Mucosa of stomach (tissue), 1 donor: Measurements from ENCODE around the gene C1orf94.

ENCODE experiments used
- H3K27me3 ChIP-seq: one replicate; pipeline ENCODE4 v1.7.0; 2013; ENCODE audit warnings: mild to moderate bottlenecking, low read length; ENCODE audit not compliant: control insufficient read depth, insufficient read depth
- H3K36me3 ChIP-seq: one replicate; pipeline ENCODE4 v1.7.0; 2013; ENCODE audit warnings: low read length; ENCODE audit not compliant: control insufficient read depth, insufficient read depth
- H3K4me1 ChIP-seq: one replicate; pipeline ENCODE4 v1.7.0; 2013; ENCODE audit warnings: mild to moderate bottlenecking, low read length; ENCODE audit not compliant: control insufficient read depth, insufficient read depth
- H3K4me3 ChIP-seq: one replicate; pipeline ENCODE4 v1.7.0; 2013; ENCODE audit warnings: low read length
- H3K9ac ChIP-seq: one replicate; pipeline ENCODE4 v1.7.0; 2013; ENCODE audit warnings: mild to moderate bottlenecking, low read length, moderate library complexity
- H3K9me3 ChIP-seq: one replicate; pipeline ENCODE4 v1.7.0; 2013; ENCODE audit warnings: mild to moderate bottlenecking, low read length, moderate library complexity; ENCODE audit not compliant: control insufficient read depth
- donor health status: Pancreatic carcinoma.

Gene C1orf94

GRCh38 chr1:34213956-34214355 lies 37.2 kb downstream of the C1orf94 start:
- H3K9me3 ChIP-seq, result no peaks in the 10 kb centered on the region
- H3K4me1 ChIP-seq, result no peaks in the 10 kb centered on the region
- no peaks in the 10 kb centered on the region for H3K36me3 ChIP-seq

GRCh38 chr1:34231441-34231840 lies 54.7 kb downstream of the C1orf94 start:
- H3K27me3 ChIP-seq, result no peaks in the 10 kb centered on the region
- no peaks in the 10 kb centered on the region for H3K36me3 ChIP-seq

More at GRCh38 chr1:34213956-34214355, 37.2 kb downstream of the C1orf94 start:
- Histone ChIP-seq H3K4me3 (no peak overlapping the region), H3K9ac (no peak overlapping the region), H3K27me3 (no peaks in the 10 kb centered on the region)

GRCh38 chr1:34235594-34235993 lies 58.9 kb downstream of the C1orf94 start:
- no peaks in the 10 kb centered on the region for H3K27me3 ChIP-seq
- no peaks in the 10 kb centered on the region for H3K9me3 ChIP-seq
- no peak overlapping the region for H3K9ac ChIP-seq
- H3K4me3 ChIP-seq, result no peak overlapping the region
- H3K4me1 ChIP-seq, result no peaks in the 10 kb centered on the region
- H3K36me3 ChIP-seq, result no peaks in the 10 kb centered on the region

More at GRCh38 chr1:34231441-34231840, 54.7 kb downstream of the C1orf94 start:
- H3K4me1 ChIP-seq, result no peaks in the 10 kb centered on the region
- H3K9ac ChIP-seq, result no peak overlapping the region
- no peak overlapping the region for H3K4me3 ChIP-seq
- no peaks in the 10 kb centered on the region for H3K9me3 ChIP-seq

GRCh38 chr1:34236089-34236488 lies 59.4 kb downstream of the C1orf94 start:
- H3K36me3 ChIP-seq, result no peaks in the 10 kb centered on the region
- H3K9ac ChIP-seq, result no peak overlapping the region
- H3K9me3 ChIP-seq, result no peaks in the 10 kb centered on the region
- no peak overlapping the region for H3K4me3 ChIP-seq
- H3K27me3 ChIP-seq, result no peaks in the 10 kb centered on the region
- H3K4me1 ChIP-seq, result no peaks in the 10 kb centered on the region

- Histone ChIP-seq H3K27me3 (no peaks in the 10 kb centered on the region), H3K36me3 (no peaks in the 10 kb centered on the region), H3K9ac (no peak overlapping the region), H3K4me3 (no peak overlapping the region), H3K9me3 (no peaks in the 10 kb centered on the region), H3K4me1 (no peaks in the 10 kb centered on the region)
These were observed 60.6 kb downstream of the C1orf94 start for GRCh38 chr1:34237151-34237815.

GRCh38 chr1:34245967-34246366 lies 69.3 kb downstream of the C1orf94 start:
- no peak overlapping the region for H3K9ac ChIP-seq
- no peaks in the 10 kb centered on the region for H3K36me3 ChIP-seq
- no peaks in the 10 kb centered on the region for H3K27me3 ChIP-seq
- H3K4me1 ChIP-seq, result no peaks in the 10 kb centered on the region
- no peak overlapping the region for H3K4me3 ChIP-seq
- no peaks in the 10 kb centered on the region for H3K9me3 ChIP-seq

- Histone ChIP-seq H3K9ac (no peak overlapping the region), H3K4me1 (no peaks in the 10 kb centered on the region), H3K27me3 (no peaks in the 10 kb centered on the region), H3K9me3 (no peaks in the 10 kb centered on the region), H3K4me3 (no peak overlapping the region), H3K36me3 (no peaks in the 10 kb centered on the region)
These were observed 73.6 kb downstream of the C1orf94 start for GRCh38 chr1:34250342-34250741.

- H3K4me1 ChIP-seq, result no peaks in the 10 kb centered on the region
- H3K9ac ChIP-seq, result no peak overlapping the region
- no peaks in the 10 kb centered on the region for H3K36me3 ChIP-seq
- H3K9me3 ChIP-seq, result no peaks in the 10 kb centered on the region
- H3K4me3 ChIP-seq, result no peak overlapping the region
- H3K27me3 ChIP-seq, result no peaks in the 10 kb centered on the region
These were observed 85.5 kb downstream of the C1orf94 start for GRCh38 chr1:34262023-34262853.

- Histone ChIP-seq H3K9ac (no peak overlapping the region), H3K36me3 (no peaks in the 10 kb centered on the region), H3K4me3 (no peak overlapping the region), H3K27me3 (no peaks in the 10 kb centered on the region), H3K9me3 (no peaks in the 10 kb centered on the region), H3K4me1 (no peaks in the 10 kb centered on the region)
These were observed 86.2 kb downstream of the C1orf94 start for GRCh38 chr1:34262921-34263320.

GRCh38 chr1:34263406-34263805 lies 86.7 kb downstream of the C1orf94 start:
- Histone ChIP-seq H3K36me3 (no peaks in the 10 kb centered on the region), H3K9me3 (no peaks in the 10 kb centered on the region), H3K9ac (no peak overlapping the region), H3K27me3 (no peaks in the 10 kb centered on the region), H3K4me1 (no peaks in the 10 kb centered on the region), H3K4me3 (no peak overlapping the region)

- H3K4me3 ChIP-seq, result no peak overlapping the region
- no peaks in the 10 kb centered on the region for H3K9me3 ChIP-seq
- no peaks in the 10 kb centered on the region for H3K36me3 ChIP-seq
- H3K27me3 ChIP-seq, result no peaks in the 10 kb centered on the region
- H3K9ac ChIP-seq, result no peak overlapping the region
- no peaks in the 10 kb centered on the region for H3K4me1 ChIP-seq
These were observed 88.7 kb downstream of the C1orf94 start for GRCh38 chr1:34265396-34265795.

GRCh38 chr1:34266127-34266951 lies 89.6 kb downstream of the C1orf94 start:
- Histone ChIP-seq H3K4me1 (no peaks in the 10 kb centered on the region), H3K9me3 (no peaks in the 10 kb centered on the region), H3K9ac (no peak overlapping the region), H3K36me3 (no peaks in the 10 kb centered on the region), H3K27me3 (no peaks in the 10 kb centered on the region), H3K4me3 (no peak overlapping the region)
